Amniotic epithelial cell (primary cell): ENCODE results near the gene ODAPH.
A peak's percentile ranks its signal among the peaks of the same experiment; 100 is the strongest.
"Not testable (repeated sequence)": the region's sequence is repeated elsewhere in the genome, so short reads cannot be mapped to it uniquely, and the experiment has no call there.

Experiments used
- DNase-seq: peaks from one replicate; pipeline ENCODE4 v3.0.0-alpha.2; 2010; ENCODE audit warnings: low read depth

The ODAPH gene, protein sequence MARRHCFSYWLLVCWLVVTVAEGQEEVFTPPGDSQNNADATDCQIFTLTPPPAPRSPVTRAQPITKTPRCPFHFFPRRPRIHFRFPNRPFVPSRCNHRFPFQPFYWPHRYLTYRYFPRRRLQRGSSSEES

DNA sequence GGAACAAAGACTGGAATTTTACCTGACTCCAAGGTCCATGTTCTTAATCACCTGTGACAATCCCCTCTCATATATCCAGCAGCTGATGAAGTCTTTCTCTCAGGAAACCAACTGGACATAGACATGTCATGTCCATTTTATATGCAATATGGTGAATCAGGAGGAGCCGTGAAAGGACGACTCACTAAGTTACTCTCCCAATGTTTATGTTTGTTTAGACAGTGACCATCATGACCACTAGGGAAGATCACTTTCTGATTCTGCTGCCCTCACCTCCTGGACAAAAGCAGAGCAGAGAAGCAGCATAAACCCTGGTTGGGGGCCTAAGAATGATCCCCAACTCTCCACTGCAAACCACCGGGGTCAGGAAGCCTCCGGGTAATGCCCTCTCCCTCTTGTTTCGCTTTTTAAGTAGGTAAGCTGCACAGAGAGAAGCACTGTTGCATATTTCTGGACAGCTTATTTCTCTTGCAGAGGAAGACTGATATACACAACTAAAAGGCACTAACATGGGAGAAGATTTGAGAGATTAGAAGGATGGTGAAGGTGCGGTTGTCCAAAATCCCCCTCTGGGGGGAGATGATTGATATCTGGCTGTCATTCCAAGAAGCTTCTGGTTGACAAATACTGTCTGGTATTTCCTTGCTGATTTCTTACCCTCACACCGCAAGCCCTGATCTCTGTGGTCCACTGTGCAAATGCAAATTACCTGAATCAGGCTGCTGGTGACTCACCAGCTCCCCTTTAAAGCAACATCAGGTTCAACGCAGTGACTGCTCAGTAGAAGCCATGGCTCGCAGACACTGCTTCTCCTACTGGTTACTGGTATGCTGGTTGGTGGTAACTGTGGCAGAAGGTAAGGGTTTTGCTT is at the start of gene ODAPH:
Gene ODAPH, plus strand, starts transcription at position 773 of the 871 bp plus-strand sequence. Its CDS starts 17 bp downstream, at position 790.
- DNase-seq, result peak; percentile 91

GRCh38 chr4:75509592-75509991 is 46.3 kb upstream of the ODAPH start:
- not testable (repeated sequence) for DNase-seq

GRCh38 chr4:75511841-75512240 is 44.0 kb upstream of the ODAPH start:
- no peak for DNase-seq

- DNase-seq, result peak; percentile 85
These were observed 43.3 kb upstream of the ODAPH start for GRCh38 chr4:75512386-75513211.

- no peak for DNase-seq
These were observed 42.2 kb upstream of the ODAPH start for GRCh38 chr4:75513526-75514130.

- DNase-seq, result peak; percentile 96
These were observed 41.5 kb upstream of the ODAPH start, which contains the start of the genes RCHY1 and THAP6 for GRCh38 chr4:75514131-75514948. TSS of gene RCHY1 (minus strand) at chr4:75514403. CDS start at chr4:75514286, 117 bp downstream. TSS of gene THAP6 (plus strand) at chr4:75514473. CDS start at chr4:75515453, 980 bp downstream.

- no peak for DNase-seq
These were observed 40.8 kb upstream of the ODAPH start for GRCh38 chr4:75514949-75515612.

DNA sequence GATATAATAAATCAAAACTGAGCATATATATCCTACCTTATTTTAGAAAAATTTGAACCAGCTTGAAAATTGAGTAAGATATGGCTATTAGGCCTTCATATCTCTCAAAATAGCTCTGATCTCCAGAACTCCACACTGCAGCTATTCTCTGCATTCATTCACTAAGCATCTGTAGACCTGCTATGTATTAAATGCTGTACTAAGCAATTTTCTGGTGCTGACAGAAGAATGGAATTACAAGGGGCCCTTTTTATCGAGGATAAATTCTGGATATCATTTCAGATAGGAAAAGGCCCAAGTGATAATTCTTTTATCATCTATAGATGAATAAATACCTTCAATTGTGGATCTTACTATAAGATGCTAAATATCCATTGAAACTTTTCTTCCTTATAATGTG is 39.7 kb upstream of the ODAPH start:
- no peak for DNase-seq

DNA sequence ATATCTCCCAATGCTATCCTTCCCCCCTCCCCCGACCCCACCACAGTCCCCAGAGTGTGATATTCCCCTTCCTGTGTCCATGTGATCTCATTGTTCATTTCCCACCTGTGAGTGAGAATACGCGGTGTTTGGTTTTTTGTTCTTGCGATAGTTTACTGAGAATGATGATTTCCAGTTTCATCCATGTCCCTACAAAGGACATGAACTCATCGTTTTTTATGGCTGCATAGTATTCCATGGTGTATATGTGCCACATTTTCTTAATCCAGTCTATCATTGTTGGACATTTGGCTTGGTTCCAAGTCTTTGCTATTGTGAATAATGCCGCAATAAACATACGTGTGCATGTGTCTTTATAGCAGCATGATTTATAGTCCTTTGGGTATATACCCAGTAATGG is 36.4 kb upstream of the ODAPH start:
- DNase-seq, result not testable (repeated sequence)

DNA sequence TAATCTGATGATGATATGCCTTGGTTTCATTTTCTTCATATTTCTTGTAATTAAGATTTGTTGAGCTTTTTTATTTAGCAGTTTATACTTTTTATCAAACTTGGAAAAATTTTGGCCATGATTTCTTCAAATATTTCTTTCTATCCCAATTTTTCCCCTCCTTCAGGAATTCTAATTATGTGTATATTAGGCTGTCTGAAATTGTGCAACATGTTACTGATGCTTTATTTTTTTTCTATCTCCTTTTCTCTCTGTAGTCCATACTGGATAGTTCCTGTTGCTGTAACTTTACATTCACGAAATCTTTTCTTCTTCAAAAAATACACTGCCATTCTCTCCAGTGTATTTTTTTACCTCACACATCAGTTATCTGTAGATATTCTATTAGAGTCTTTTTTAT is 30.8 kb upstream of the ODAPH start:
- DNase-seq, result no peak

DNA sequence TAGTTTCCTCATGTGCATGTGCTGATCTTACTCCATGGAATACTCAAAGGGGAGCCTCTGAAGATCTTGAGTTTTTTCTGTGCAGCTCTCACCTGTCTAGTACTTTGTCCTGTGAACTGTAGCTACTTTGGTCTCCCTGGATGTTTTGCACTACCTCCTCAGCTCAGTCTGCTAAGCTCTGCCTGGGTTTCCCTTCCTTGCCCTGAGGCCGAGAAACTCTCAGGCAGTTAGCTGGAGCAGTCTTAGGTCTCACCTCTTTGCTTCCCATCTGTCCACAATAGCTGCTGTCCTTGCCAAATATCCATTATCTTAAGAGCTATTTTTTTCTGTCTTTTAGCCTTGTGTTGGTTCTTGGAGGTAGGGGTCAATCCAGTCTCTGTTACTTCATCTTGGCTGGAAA is 30.0 kb upstream of the ODAPH start:
- no peak for DNase-seq

DNA sequence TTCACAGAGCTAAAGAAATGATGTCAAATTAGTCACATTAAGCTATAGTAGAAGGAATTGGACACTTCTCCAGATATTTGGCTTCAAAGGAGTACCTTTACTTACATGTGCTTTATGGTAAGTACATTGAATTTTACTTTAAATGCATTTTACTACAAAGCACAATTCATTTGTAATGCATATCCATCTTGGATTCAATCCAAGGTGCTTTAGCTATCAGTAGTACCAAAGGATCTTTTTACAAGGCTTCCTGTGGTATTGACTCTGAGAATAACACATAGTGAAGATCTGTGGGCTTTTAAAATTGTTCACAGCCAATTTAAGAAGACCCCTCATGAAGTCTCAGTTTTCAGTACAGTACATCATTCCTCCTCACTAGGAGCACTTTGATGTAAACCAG is 28.4 kb upstream of the ODAPH start:
- DNase-seq, result no peak

- DNase-seq, result no peak
These were observed 25.1 kb upstream of the ODAPH start for GRCh38 chr4:75530556-75531322.

- DNase-seq, result not testable (repeated sequence)
These were observed 24.2 kb upstream of the ODAPH start for GRCh38 chr4:75531536-75532143.

DNA sequence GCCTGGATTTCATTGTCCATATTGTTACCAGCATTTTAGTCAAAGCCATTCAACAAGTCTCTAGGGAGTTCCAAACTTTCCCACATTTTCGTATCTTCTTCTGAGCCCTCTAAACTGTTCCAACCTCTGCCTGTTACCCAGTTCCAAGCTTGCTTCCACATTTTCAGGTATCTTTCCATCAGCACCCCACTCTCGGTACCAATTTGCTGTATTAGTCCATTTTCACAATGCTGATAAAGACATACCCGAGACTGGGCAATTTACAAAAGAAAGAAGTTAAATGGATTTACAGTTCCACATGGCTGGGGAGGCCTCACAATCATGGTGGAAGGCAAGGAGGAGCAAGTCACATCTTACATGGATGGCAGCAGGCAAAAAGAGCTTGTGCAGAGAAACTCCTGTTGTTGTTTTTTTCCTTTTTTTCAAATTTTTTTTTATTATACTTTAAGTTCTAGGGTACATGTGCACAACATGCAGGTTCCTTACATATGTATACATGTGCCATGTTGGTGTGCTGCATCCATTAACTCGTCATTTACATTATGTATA is 22.5 kb upstream of the ODAPH start:
- DNase-seq, result not testable (repeated sequence)

DNA sequence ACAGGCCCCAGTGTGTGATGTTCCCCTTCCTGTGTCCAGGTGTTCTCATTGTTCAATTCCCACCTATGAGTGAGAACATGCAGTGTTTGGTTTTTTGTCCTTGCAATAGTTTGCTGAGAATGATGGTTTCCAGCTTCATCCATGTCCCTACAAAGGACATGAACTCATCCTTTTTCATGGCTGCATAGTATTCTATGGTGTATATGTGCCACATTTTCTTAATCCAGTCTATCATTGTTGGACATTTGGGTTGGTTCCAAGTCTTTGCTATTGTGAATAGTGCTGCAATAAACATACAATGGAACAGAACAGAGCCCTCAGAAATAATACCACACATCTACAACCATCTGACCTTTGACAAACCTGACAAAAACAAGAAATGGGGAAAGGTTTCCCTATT is 21.9 kb upstream of the ODAPH start:
- not testable (repeated sequence) for DNase-seq

- not testable (repeated sequence) for DNase-seq
These were observed 18.6 kb upstream of the ODAPH start for GRCh38 chr4:75537308-75537707.

DNA sequence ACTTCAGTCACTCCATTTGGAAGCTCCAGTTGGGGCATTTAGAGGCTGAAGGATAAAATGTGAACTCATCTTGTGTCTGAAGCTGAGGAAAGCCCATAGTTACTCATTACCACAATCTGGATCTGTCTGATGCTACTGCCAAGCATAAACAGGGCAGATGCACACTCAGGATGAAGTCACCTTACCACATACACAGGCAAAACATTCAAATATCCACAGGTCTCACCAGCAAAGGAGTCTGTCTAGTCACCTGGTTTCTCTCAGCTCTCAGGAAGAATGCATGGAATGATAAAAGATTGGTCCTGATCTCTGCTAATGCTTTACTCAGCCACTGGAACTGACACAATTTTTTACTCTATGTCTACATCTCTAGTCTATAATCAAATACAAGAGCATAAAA is 13.0 kb upstream of the ODAPH start:
- peak; percentile 99 for DNase-seq

DNA sequence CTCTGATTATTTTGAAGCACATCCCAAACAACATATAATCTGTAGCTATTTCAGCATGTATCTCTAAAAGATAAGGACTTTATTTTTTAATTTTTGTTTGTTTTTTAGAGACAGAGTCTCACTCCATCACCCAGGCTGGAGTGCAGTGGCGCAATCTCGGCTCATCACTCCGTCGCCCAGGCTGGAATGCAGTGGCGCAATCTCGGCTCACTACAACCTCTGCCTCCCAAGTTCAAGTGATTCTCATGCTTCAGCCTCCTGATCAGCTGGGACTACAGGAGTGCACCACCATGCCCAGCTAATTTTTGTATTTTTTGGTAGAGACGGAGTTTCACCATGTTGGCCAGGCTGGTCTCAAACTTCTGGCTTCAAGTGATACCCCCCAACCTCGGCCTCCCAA is 11.6 kb upstream of the ODAPH start:
- DNase-seq, result peak; percentile 74
